Heart right ventricle (tissue), 16 donors: Measurements from ENCODE around the gene EMC8. TPM values are rescaled to one million over a fixed set of nuclear protein-coding genes. Genes with fewer than 3 reads are reported as not detected.

Experiments used
- ATAC-seq, 8 donors: fragments of 200-7000 bp; cut with Tn5 transposase; one replicate each; pipeline ENCODE4 v1.9.1; 2020; ENCODE audit warnings: mild to moderate bottlenecking in 8 of 8, moderate library complexity in 8 of 8, moderate number of reproducible peaks in 1 of 8
- DNase-seq, 2 donors: peaks; one replicate each; pipeline ENCODE4 v3.0.0-alpha.2; 2020
- H3K27ac ChIP-seq, 10 donors: fragments of 200-600 bp; sonication (generic) in 2 of 10; one replicate each; pipeline versions ENCODE4 v1.5.0 to v1.8.0; 2020 to 2022; ENCODE audit warnings: mild to moderate bottlenecking in 3 of 10
- H3K27me3 ChIP-seq, 7 donors: fragments of 200-600 bp; one replicate each; pipeline ENCODE4 v1.8.0; 2021 to 2022; ENCODE audit warnings: mild to moderate bottlenecking in 2 of 7
- H3K36me3 ChIP-seq, 9 donors: fragments of 200-600 bp; sonication (generic) in 1 of 9; one replicate each; pipeline versions ENCODE4 v1.5.0 to v1.8.0; 2020 to 2022; ENCODE audit warnings: mild to moderate bottlenecking in 2 of 9
- H3K4me1 ChIP-seq, 9 donors: fragments of 200-600 bp; sonication (generic) in 1 of 9; one replicate each; pipeline versions ENCODE4 v1.5.0 to v1.8.0; 2020 to 2022; ENCODE audit warnings: mild to moderate bottlenecking in 4 of 9
- H3K4me3 ChIP-seq, 10 donors: fragments of 200-600 bp; sonication (generic) in 2 of 10; one replicate each; pipeline versions ENCODE4 v1.5.0 to v1.8.0; 2020 to 2022; ENCODE audit warnings: mild to moderate bottlenecking in 7 of 10, moderate library complexity in 2 of 10
- H3K9me3 ChIP-seq, 11 donors: fragments of 200-600 bp in 10 of 11; sonication (generic) in 2 of 11; one replicate each; pipeline versions ENCODE4 v1.5.0 to v1.8.0; 2013 to 2022; ENCODE audit warnings: mild to moderate bottlenecking in 2 of 11, control low read depth in 1 of 11, moderate library complexity in 1 of 11
- CTCF ChIP-seq, 9 donors: fragments of 200-600 bp; sonication (generic) in 2 of 9; IDR thresholded peaks; one replicate each; pipeline versions ENCODE4 v1.5.0 to v1.8.0; 2021 to 2022; ENCODE audit warnings: antibody characterized with exemption in 9 of 9, mild to moderate bottlenecking in 5 of 9, moderate library complexity in 1 of 9
- WGBS, 2 donors: extraction: QIAGEN DNeasy Blood & Tissue Kit; methylation state at CpG; one replicate each; pipeline ENCODE4 v1.1.7; 2013; ENCODE audit warnings: inconsistent platforms in 1 of 2; 5-methylcytosine and 5-hydroxymethylcytosine counted together
- intact Hi-C, 10 donors: fragments of 100-400 bp; cut with DNase I; formaldehyde crosslinking; loops; one replicate each; pipeline versions ENCODE4 v1.11.1 to v1.14.2; 2022
- polyA plus RNA-seq, 2 donors: library from polyadenylated mRNA; stranded (reverse); fragments of 200-250 nt; gene quantifications; one replicate each; pipeline ENCODE4 v1.2.3, GENCODE V29; 2013
- total RNA-seq, 10 donors: library from RNA; stranded (reverse); fragmentation: NEBNext Ultra II Directional in 3 of 10; extraction: Animal tissue kit (Norgen Biotek cat#: 25700) in 3 of 10; gene quantifications; one replicate each; pipeline versions ENCODE4 v1.2.1 to v1.2.4, GENCODE V29; 2021 to 2023
- donor health status: Arrhythmogenic right ventricular cardiomyopathy.
- donor health status: ischemic (EF 13 %, LVEDD 7.1; RV severe dilation, severe dysfunction).
- donor health status: healthy with polysubstance abuse.
- donor health status: DM: no; HTN: yes; CAD: no.
- donor health status: DM: no; HTN: no; CAD: no.
- donor health status: ischemic (EF 25% LVEDD 6.9; RV normal size, moderate dysfunction).
- donor health status: ischemic (EF 25% LVEDD 5.7; RV mildly dilated, moderate dysfunction).
- donor health status: healthy.
- donor health status: DM: yes; HTN: yes; CAD: no.
- donor health status: Ischemic cardiomyopathy.
- donor health status: ischemic (EF 35%, LVEDD 5.7; RV mildly dilated, moderate dysfunction).
- donor health status: nonischemic (EF 11% LVEDD 7.7; RV severe dilation, severe dysfunction).
- donor health status: DM: yes; HTN: yes; CAD: no.
- donor health status: PGD.
- donor health status: ischemic (EF 29% LVEDD 5.4; RV normal size, mild dysfunction).
- donor health status: nonischemic (EF 23%, LVEDD 6.1; RV moderate dilation, normal function).

Gene EMC8
- total and polyA plus RNA-seq, 12 donors, result 6.2 to 29.0 (median 25.3) TPM

- no peak for TF ChIP-seq CTCF (IDR thresholded peaks at IDR 0.05)
Measured at GRCh38 chr16:85763616-85764015, 35.7 kb downstream of the EMC8 start.

GRCh38 chr16:85762970-85763369 is 36.4 kb downstream of the EMC8 start:
- Histone ChIP-seq H3K36me3 (no peaks in the 10 kb centered on the region), H3K27me3 (peaks cover 0 to 33% (median 7%) of the 10 kb centered on the region in 7 donors), H3K27ac (no peak overlapping the region), H3K4me3 (no peak overlapping the region), H3K9me3 (no peaks in the 10 kb centered on the region), H3K4me1 (peaks cover 0 to 20% (median 0%) of the 10 kb centered on the region in 9 donors)
- ATAC-seq, result peak in 1 of 8 donors; percentile 58
- intact Hi-C loops, result no loop called here
- DNase-seq, result no peak
- WGBS, 2 donors, result 82 to 85% methylated on average over 12 of the region's 12 CpGs
- no peak for TF ChIP-seq CTCF (IDR thresholded peaks at IDR 0.05)

More at GRCh38 chr16:85763616-85764015, 35.7 kb downstream of the EMC8 start:
- no peak for DNase-seq
- Histone ChIP-seq H3K4me3 (no peak overlapping the region), H3K27ac (no peak overlapping the region), H3K27me3 (peaks cover 0 to 33% (median 7%) of the 10 kb centered on the region in 7 donors), H3K4me1 (peaks cover 0 to 20% (median 0%) of the 10 kb centered on the region in 9 donors), H3K9me3 (no peaks in the 10 kb centered on the region), H3K36me3 (no peaks in the 10 kb centered on the region)
- ATAC-seq, result no peak
- intact Hi-C loops, result no loop called here
- 85 to 93% methylated on average over 2 of the region's 2 CpGs for WGBS, 2 donors

GRCh38 chr16:85761861-85762260 is 37.5 kb downstream of the EMC8 start:
- no peak for ATAC-seq
- intact Hi-C loops, result no loop called here
- H3K27me3 ChIP-seq, result peaks cover 0 to 33% (median 7%) of the 10 kb centered on the region in 7 donors

GRCh38 chr16:85759631-85760419 is 39.5 kb downstream of the EMC8 start:
- Histone ChIP-seq H3K4me1 (peaks cover 0 to 20% (median 0%) of the 10 kb centered on the region in 9 donors), H3K4me3 (peak overlapping the region in 1 of 10 donors; percentile 40), H3K9me3 (no peaks in the 10 kb centered on the region), H3K27me3 (peaks cover 0 to 33% (median 7%) of the 10 kb centered on the region in 7 donors), H3K27ac (peak overlapping the region in 1 of 10 donors; percentile 26), H3K36me3 (no peaks in the 10 kb centered on the region)
- ATAC-seq (peak in 3 of 8 donors; percentile 21 to 39 (median 22)), DNase-seq (no peak)
- peak in 5 of 9 donors; percentile 14 to 46 (median 28) for TF ChIP-seq CTCF (IDR thresholded peaks at IDR 0.05)
- intact Hi-C loops, result no loop called here
- WGBS, 2 donors, result 69 to 77% methylated on average over 20 of the region's 20 CpGs

More at GRCh38 chr16:85761861-85762260, 37.5 kb downstream of the EMC8 start:
- Histone ChIP-seq H3K9me3 (no peaks in the 10 kb centered on the region), H3K27ac (no peak overlapping the region), H3K4me3 (no peak overlapping the region), H3K4me1 (peaks cover 0 to 20% (median 0%) of the 10 kb centered on the region in 9 donors), H3K36me3 (no peaks in the 10 kb centered on the region)
- no peak for TF ChIP-seq CTCF (IDR thresholded peaks at IDR 0.05)
- 75 to 80% methylated on average over 6 of the region's 6 CpGs for WGBS, 2 donors
- DNase-seq, result no peak
